OCI-LY1 (cell line): ENCODE measurements around the gene ROBO4.

Source experiments
- H2AFZ ChIP-seq: fragments of 200-600 bp; sonication (generic), shearing (Covaris generic); 2 replicates; pipeline ENCODE4 v1.6.0; 2014; ENCODE audit warnings: antibody characterized with exemption, mild to moderate bottlenecking, low read length
- H3F3A ChIP-seq: fragments of 200-600 bp; sonication (generic), shearing (Covaris generic); 2 replicates; pipeline ENCODE4 v1.6.0; 2014; ENCODE audit warnings: mild to moderate bottlenecking, antibody characterized with exemption, low read length, moderate library complexity; ENCODE audit not compliant: insufficient read depth
- H3K27ac ChIP-seq: fragments of 200-600 bp; sonication (generic); 2 replicates; pipeline ENCODE4 v1.5.1; 2014; ENCODE audit warnings: low read length, mixed run types, mild to moderate bottlenecking, low read depth; ENCODE audit not compliant: poor library complexity, severe bottlenecking
- H3K27me3 ChIP-seq: fragments of 200-600 bp; sonication (generic); 2 replicates; pipeline ENCODE4 v1.6.0; 2014; ENCODE audit warnings: antibody characterized with exemption, mild to moderate bottlenecking, low read length, moderate library complexity; ENCODE audit not compliant: insufficient read depth
- H3K36me3 ChIP-seq: fragments of 200-600 bp; sonication (generic); 2 replicates; pipeline ENCODE4 v1.6.1; 2014; ENCODE audit warnings: mild to moderate bottlenecking, antibody characterized with exemption, low read length, moderate library complexity, mixed read lengths; ENCODE audit not compliant: insufficient read depth
- H3K4me1 ChIP-seq: fragments of 200-600 bp; sonication (generic); 2 replicates; pipeline ENCODE4 v1.5.1; 2014; ENCODE audit warnings: mild to moderate bottlenecking, low read length, moderate library complexity; ENCODE audit not compliant: insufficient read depth, severe bottlenecking
- H3K4me2 ChIP-seq: fragments of 200-600 bp; sonication (generic), shearing (Covaris generic); 2 replicates; pipeline ENCODE4 v1.6.1; 2014; ENCODE audit warnings: low read length
- H3K4me3 ChIP-seq: fragments of 200-600 bp; sonication (generic); 2 replicates; pipeline ENCODE4 v1.5.1; 2014; ENCODE audit warnings: low read length, low read depth, mild to moderate bottlenecking, mixed read lengths; ENCODE audit not compliant: poor library complexity, severe bottlenecking
- H3K79me2 ChIP-seq: fragments of 200-600 bp; shearing (Covaris generic); 2 replicates; pipeline ENCODE4 v1.6.1; 2016; ENCODE audit warnings: mixed run types, low read length, mixed read lengths; ENCODE audit not compliant: insufficient read depth
- H3K9ac ChIP-seq: fragments of 200-600 bp; sonication (generic), shearing (Covaris generic); 2 replicates; pipeline ENCODE4 v1.6.1; 2014; ENCODE audit warnings: mild to moderate bottlenecking, low read length, mixed read lengths
- H3K9me2 ChIP-seq: fragments of 200-600 bp; sonication (generic), shearing (Covaris generic); 2 replicates; pipeline ENCODE4 v1.6.1; 2014; ENCODE audit warnings: low read depth, mild to moderate bottlenecking, low read length, mixed read lengths
- H3K9me3 ChIP-seq: fragments of 200-600 bp; shearing (Covaris generic); 2 replicates; pipeline ENCODE4 v1.6.1; 2014; ENCODE audit warnings: low read length, mixed read lengths
- H4K20me1 ChIP-seq: fragments of 200-600 bp; sonication (generic), shearing (Covaris generic); 2 replicates; pipeline ENCODE4 v1.6.0; 2016; ENCODE audit warnings: mild to moderate bottlenecking, low read length; ENCODE audit not compliant: insufficient read depth
- CTCF ChIP-seq: fragments of 200-600 bp; sonication (generic), shearing (Covaris generic); IDR thresholded peaks from 2 replicates; pipeline ENCODE4 v1.5.1; 2017; ENCODE audit warnings: mild to moderate bottlenecking, antibody characterized with exemption, low read length, moderate library complexity, mixed read lengths
- EZH2 ChIP-seq: fragments of 200-600 bp; sonication (generic), shearing (Covaris generic); IDR thresholded peaks from 2 replicates; pipeline ENCODE4 v1.8.0; 2017; ENCODE audit warnings: borderline replicate concordance, mixed run types, mild to moderate bottlenecking, antibody characterized with exemption, low read length, moderate library complexity, mixed read lengths

The ROBO4 gene

GRCh38 chr11:124917115-124917637 lies 19.5 kb upstream of the ROBO4 start:
- no peaks in the 10 kb centered on the region for H3K36me3 ChIP-seq
- no peak overlapping the region for H2AFZ ChIP-seq
- no peak overlapping the region for H3K4me3 ChIP-seq
- H3K9me2 ChIP-seq, result no peaks in the 10 kb centered on the region
- no peaks in the 10 kb centered on the region for H4K20me1 ChIP-seq
- H3K27me3 ChIP-seq, result no peaks in the 10 kb centered on the region
- no peaks in the 10 kb centered on the region for H3K9me3 ChIP-seq
- H3K79me2 ChIP-seq, result no peaks in the 10 kb centered on the region
- H3K9ac ChIP-seq, result no peak overlapping the region
- no peak overlapping the region for H3K4me2 ChIP-seq
- no peak overlapping the region for H3K27ac ChIP-seq
- TF ChIP-seq CTCF (no peak), EZH2 (no peak)
- H3F3A ChIP-seq, result no peaks in the 10 kb centered on the region
- H3K4me1 ChIP-seq, result no peaks in the 10 kb centered on the region

GRCh38 chr11:124916370-124916710 lies 18.7 kb upstream of the ROBO4 start:
- no peaks in the 10 kb centered on the region for H3K36me3 ChIP-seq
- TF ChIP-seq EZH2 (no peak), CTCF (no peak)
- H3K27ac ChIP-seq, result no peak overlapping the region
- H3K27me3 ChIP-seq, result no peaks in the 10 kb centered on the region
- no peaks in the 10 kb centered on the region for H3K79me2 ChIP-seq
- H3F3A ChIP-seq, result no peaks in the 10 kb centered on the region
- no peak overlapping the region for H3K4me3 ChIP-seq
- H3K9me3 ChIP-seq, result no peaks in the 10 kb centered on the region
- H3K4me2 ChIP-seq, result no peak overlapping the region
- no peak overlapping the region for H3K9ac ChIP-seq
- H3K9me2 ChIP-seq, result no peaks in the 10 kb centered on the region
- H3K4me1 ChIP-seq, result no peaks in the 10 kb centered on the region
- no peak overlapping the region for H2AFZ ChIP-seq
- no peaks in the 10 kb centered on the region for H4K20me1 ChIP-seq

GRCh38 chr11:124915541-124916369 lies 18.1 kb upstream of the ROBO4 start:
- Histone ChIP-seq H2AFZ (no peak overlapping the region), H3K79me2 (no peaks in the 10 kb centered on the region), H3K9me2 (no peaks in the 10 kb centered on the region), H3K9me3 (no peaks in the 10 kb centered on the region), H3K36me3 (no peaks in the 10 kb centered on the region), H3K4me2 (no peak overlapping the region), H3K4me3 (no peak overlapping the region), H3K27ac (no peak overlapping the region), H3F3A (no peaks in the 10 kb centered on the region), H3K9ac (no peak overlapping the region), H3K4me1 (no peaks in the 10 kb centered on the region), H4K20me1 (no peaks in the 10 kb centered on the region), H3K27me3 (no peaks in the 10 kb centered on the region)
- TF ChIP-seq CTCF (no peak), EZH2 (no peak)
